GM23248 (cell line): ENCODE results near the gene ZNF554. TPM values are rescaled to one million over a fixed set of nuclear protein-coding genes. Genes with fewer than 3 reads are reported as not detected.

Experiments
- DNase-seq: peaks from one replicate; pipeline ENCODE4 v3.0.0-alpha.2; 2015
- H2AFZ ChIP-seq: fragments of 200-600 bp; sonication (generic); 2 replicates; pipeline ENCODE4 v1.6.1; 2016; ENCODE audit warnings: antibody characterized with exemption
- H3F3A ChIP-seq: fragments of 200-600 bp; sonication (generic); 2 replicates; pipeline ENCODE4 v1.6.1; 2016; ENCODE audit warnings: mild to moderate bottlenecking, antibody characterized with exemption, mixed run types; ENCODE audit not compliant: insufficient read depth
- H3K27ac ChIP-seq: fragments of 200-600 bp; sonication (generic); 2 replicates; pipeline ENCODE4 v1.5.1; 2016; ENCODE audit warnings: mild to moderate bottlenecking
- H3K27me3 ChIP-seq: fragments of 200-600 bp; sonication (generic); replicated peaks from 2 replicates; pipeline ENCODE4 v1.6.1; 2016; ENCODE audit warnings: mild to moderate bottlenecking; ENCODE audit not compliant: insufficient read depth
- H3K36me3 ChIP-seq: fragments of 200-600 bp; sonication (generic); 2 replicates; pipeline ENCODE4 v1.6.1; 2016; ENCODE audit warnings: low read depth, mild to moderate bottlenecking
- H3K4me1 ChIP-seq: fragments of 200-600 bp; sonication (generic); 2 replicates; pipeline ENCODE4 v1.6.1; 2016; ENCODE audit warnings: mild to moderate bottlenecking; ENCODE audit not compliant: insufficient read depth
- H3K4me2 ChIP-seq: fragments of 200-600 bp; sonication (generic); one replicate; pipeline ENCODE4 v1.6.1; 2016; ENCODE audit warnings: mild to moderate bottlenecking; ENCODE audit not compliant: unreplicated experiment
- H3K4me3 ChIP-seq: fragments of 200-600 bp; sonication (generic); 2 replicates; pipeline ENCODE4 v1.5.1; 2016; ENCODE audit warnings: mild to moderate bottlenecking
- H3K79me2 ChIP-seq: fragments of 200-600 bp; sonication (generic); 2 replicates; pipeline ENCODE4 v1.6.1; 2016; ENCODE audit warnings: mild to moderate bottlenecking; ENCODE audit not compliant: insufficient read depth
- H3K9ac ChIP-seq: fragments of 200-600 bp; sonication (generic); 2 replicates; pipeline ENCODE4 v1.6.1; 2016; ENCODE audit warnings: mild to moderate bottlenecking
- H3K9me2 ChIP-seq: fragments of 200-600 bp; sonication (generic); 2 replicates; pipeline ENCODE4 v1.6.1; 2016; ENCODE audit warnings: mixed run types, mild to moderate bottlenecking, moderate library complexity; ENCODE audit not compliant: insufficient read depth
- H3K9me3 ChIP-seq: fragments of 200-600 bp; sonication (generic); one replicate; pipeline ENCODE4 v1.6.1; 2017; ENCODE audit warnings: low read depth
- H4K20me1 ChIP-seq: fragments of 200-600 bp; sonication (generic); 2 replicates; pipeline ENCODE4 v1.6.0; 2016; ENCODE audit not compliant: insufficient read depth
- EZH2 ChIP-seq: fragments of 200-600 bp; sonication (generic); IDR thresholded peaks from 2 replicates; pipeline ENCODE4 v1.6.1; 2018; ENCODE audit warnings: antibody characterized with exemption, mild to moderate bottlenecking; ENCODE audit not compliant: insufficient read depth, poor library complexity, severe bottlenecking
- EZH2phosphoT487 ChIP-seq: fragments of 200-600 bp; sonication (generic); IDR thresholded peaks from 2 replicates; pipeline ENCODE4 v1.6.1; 2018; ENCODE audit warnings: antibody characterized with exemption, moderate library complexity, mild to moderate bottlenecking, low read depth; ENCODE audit not compliant: insufficient read depth
- WGBS, 2 experiments: methylation state at CpG; one replicate each; pipeline ENCODE4 v1.1.6; 2015 to 2017; ENCODE audit warnings: low lambda C conversion rate in 2 of 2, low coverage in 1 of 2; ENCODE audit errors: missing lambda C conversion rate in 2 of 2; 5-methylcytosine and 5-hydroxymethylcytosine counted together
- in situ Hi-C: fragments of 300-500 bp; cut with MboI; formaldehyde crosslinking; loops from 2 replicates; pipeline ENCODE4 v1.15.0; 2020
- polyA plus RNA-seq: library from polyadenylated mRNA; unstranded; fragments of >200 nt; fragmentation: Nextera tagmentation; extraction: Ambion mirVana; gene quantifications from 2 replicates; pipeline ENCODE4 v1.2.1, GENCODE V29; 2016
- total RNA-seq: library from RNA; depleted of rRNA; stranded (reverse); fragments of >200 nt; shearing (Covaris generic); gene quantifications from 2 replicates; pipeline ENCODE4 v1.2.3, GENCODE V29; 2014

ZNF554 gene
- total and polyA plus RNA-seq, 2 experiments from 2014 or later, result 1.4 to 2.9 TPM

- Histone ChIP-seq H3K27ac (no peak overlapping the region), H3K9me2 (no peaks in the 10 kb centered on the region), H3K9me3 (no peaks in the 10 kb centered on the region), H3K36me3 (peaks cover 3% of the 10 kb centered on the region; the same call in 1 of the 2 replicates), H3K27me3 (no peaks in the 10 kb centered on the region), H2AFZ (no peak overlapping the region), H3K79me2 (no peaks in the 10 kb centered on the region), H3K4me1 (no peaks in the 10 kb centered on the region), H3K4me2 (no peak overlapping the region), H3K9ac (no peak overlapping the region), H4K20me1 (no peaks in the 10 kb centered on the region), H3F3A (no peaks in the 10 kb centered on the region), H3K4me3 (no peak overlapping the region)
- in situ Hi-C loops, result no loop called here
- TF ChIP-seq EZH2, result no peak
- no peak for TF ChIP-seq EZH2phosphoT487
- WGBS, 2 experiments, result 66 to 80% methylated on average over 9 of the region's 9 CpGs
- no peak for DNase-seq
Measured at GRCh38 chr19:2823646-2824045, 4.0 kb downstream of the ZNF554 start.

DNA sequence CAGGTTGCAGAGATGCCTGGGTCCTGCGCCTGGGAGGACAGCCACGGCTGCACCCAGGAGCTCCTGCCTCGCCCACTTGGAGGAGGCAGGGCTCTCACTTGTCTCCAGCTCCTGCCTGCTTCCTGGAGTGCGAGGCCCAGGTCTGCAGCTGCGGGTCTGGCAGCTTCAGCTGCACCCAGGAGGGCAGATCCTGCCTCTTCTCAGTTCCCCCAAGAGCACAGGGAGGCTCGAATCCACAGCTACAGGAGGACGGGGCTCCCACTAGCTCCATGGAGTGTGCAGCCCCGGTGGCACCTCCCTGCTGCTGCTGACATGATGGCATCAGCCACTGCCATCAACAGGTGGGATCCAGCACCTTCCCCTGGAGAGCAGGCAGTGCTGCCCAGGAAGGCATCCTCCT, 4.5 kb downstream of the ZNF554 start:
- Histone ChIP-seq H3K4me1 (no peaks in the 10 kb centered on the region), H3F3A (no peaks in the 10 kb centered on the region), H3K79me2 (no peaks in the 10 kb centered on the region), H3K4me2 (no peak overlapping the region), H3K4me3 (no peak overlapping the region), H3K9me3 (no peaks in the 10 kb centered on the region), H3K27ac (no peak overlapping the region), H2AFZ (no peak overlapping the region), H3K36me3 (peaks cover 7% of the 10 kb centered on the region; the same call in 1 of the 2 replicates), H3K9ac (no peak overlapping the region), H4K20me1 (no peaks in the 10 kb centered on the region), H3K27me3 (no peaks in the 10 kb centered on the region), H3K9me2 (no peaks in the 10 kb centered on the region)
- 64 to 97% methylated on average over 6 of the region's 8 CpGs for WGBS, 2 experiments
- no peak for TF ChIP-seq EZH2
- TF ChIP-seq EZH2phosphoT487, result no peak
- in situ Hi-C loops, result no loop called here
- no peak for DNase-seq

GRCh38 chr19:2827022-2827421, 7.4 kb downstream of the ZNF554 start:
- H3K27me3 ChIP-seq, result no peaks in the 10 kb centered on the region
- no peaks in the 10 kb centered on the region for H3K4me1 ChIP-seq
- H3K4me2 ChIP-seq, result no peak overlapping the region
- no peaks in the 10 kb centered on the region for H3K9me3 ChIP-seq
- WGBS, 2 experiments, result 80% methylated on average over 2 of the region's 2 CpGs
- H3K36me3 ChIP-seq, result peaks cover 8% of the 10 kb centered on the region; the same call in 1 of the 2 replicates
- no peak for DNase-seq
- H2AFZ ChIP-seq, result no peak overlapping the region
- H4K20me1 ChIP-seq, result no peaks in the 10 kb centered on the region
- H3K9ac ChIP-seq, result no peak overlapping the region
- TF ChIP-seq EZH2phosphoT487, result no peak
- no peak for TF ChIP-seq EZH2
- no peaks in the 10 kb centered on the region for H3K79me2 ChIP-seq
- no peaks in the 10 kb centered on the region for H3K9me2 ChIP-seq
- no peaks in the 10 kb centered on the region for H3F3A ChIP-seq
- H3K4me3 ChIP-seq, result no peak overlapping the region
- no peak overlapping the region for H3K27ac ChIP-seq
- in situ Hi-C loops, result no loop called here

DNA sequence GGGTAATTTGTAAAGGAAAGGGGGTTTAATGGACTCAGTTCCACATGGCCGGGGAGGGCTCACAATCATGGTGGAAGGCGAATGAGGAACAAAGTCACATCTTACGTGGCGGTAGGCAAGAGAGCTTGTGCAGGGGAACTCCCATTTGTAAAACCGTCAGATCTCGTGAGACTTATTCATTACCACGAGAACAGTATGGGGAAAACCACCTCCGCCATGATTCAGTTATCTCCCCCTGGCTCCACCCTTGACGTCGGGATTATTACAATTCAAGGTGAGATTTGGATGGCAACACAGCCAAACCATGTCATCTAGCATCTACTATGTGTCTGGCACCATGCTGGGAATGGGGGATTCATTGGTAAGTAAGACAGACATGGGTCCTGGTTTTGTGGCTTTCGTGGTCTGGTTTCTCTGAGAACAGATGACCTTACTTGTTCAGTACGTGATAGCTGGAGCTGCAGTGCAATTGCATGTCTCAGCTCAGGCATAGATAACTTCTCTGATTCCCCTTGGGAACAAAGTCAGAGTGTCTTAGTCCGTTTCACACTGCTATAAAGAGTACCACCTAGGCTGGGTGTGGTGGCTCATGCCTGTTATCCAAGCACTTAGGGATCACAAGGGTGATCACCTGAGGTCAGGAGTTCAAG, 8.3 kb downstream of the ZNF554 start:
- H3K9ac ChIP-seq, result no peak overlapping the region
- H3K4me2 ChIP-seq, result no peak overlapping the region
- peaks cover 17% of the 10 kb centered on the region; the same call in 1 of the 2 replicates for H3K36me3 ChIP-seq
- no peak overlapping the region for H3K27ac ChIP-seq
- in situ Hi-C loops, result no loop called here
- no peaks in the 10 kb centered on the region for H3K27me3 ChIP-seq
- H2AFZ ChIP-seq, result no peak overlapping the region
- H3K4me3 ChIP-seq, result no peak overlapping the region
- DNase-seq, result no peak
- no peak for TF ChIP-seq EZH2
- no peak for TF ChIP-seq EZH2phosphoT487
- no peaks in the 10 kb centered on the region for H3F3A ChIP-seq
- no peaks in the 10 kb centered on the region for H4K20me1 ChIP-seq
- H3K9me2 ChIP-seq, result no peaks in the 10 kb centered on the region
- no peaks in the 10 kb centered on the region for H3K79me2 ChIP-seq
- no peaks in the 10 kb centered on the region for H3K9me3 ChIP-seq
- 90 to 92% methylated on average over 13 of the region's 13 CpGs for WGBS, 2 experiments
- H3K4me1 ChIP-seq, result no peaks in the 10 kb centered on the region
